ENCODE measurements around the gene DPY19L3.

DPY19L3 gene

DNA sequence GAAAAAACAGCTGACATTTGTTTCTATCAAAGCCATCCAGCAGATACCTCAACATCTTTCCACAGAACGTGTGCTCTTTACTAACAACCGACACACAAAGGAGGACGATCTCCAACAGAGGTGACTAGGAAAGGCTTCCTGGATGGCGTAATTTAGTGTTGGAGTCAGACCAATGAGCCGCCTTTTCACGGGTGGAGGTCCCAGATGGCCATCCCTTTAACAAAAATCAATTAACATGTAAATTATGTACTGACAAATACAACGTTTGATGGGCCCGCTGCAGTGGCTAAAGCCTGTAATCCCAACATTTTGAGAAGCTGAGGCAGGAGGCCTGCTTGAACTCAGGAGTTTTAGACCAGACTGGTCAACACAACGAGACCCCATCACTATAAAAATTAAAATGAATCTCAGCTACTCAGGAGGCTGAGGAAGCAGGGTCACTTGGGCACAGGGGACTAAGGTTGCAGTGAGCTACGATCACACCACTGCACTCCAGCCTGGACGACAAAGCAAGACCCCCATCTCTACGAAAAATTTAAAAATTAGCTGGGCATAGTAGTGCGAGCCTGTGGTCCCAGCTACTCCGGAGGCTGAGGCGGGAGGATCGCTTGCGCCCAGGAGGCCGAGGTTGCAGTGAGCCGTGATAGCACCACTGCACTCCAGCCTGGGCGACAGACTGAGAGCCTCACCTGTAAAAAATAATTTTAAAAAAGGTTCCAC, 1.2 kb upstream of the DPY19L3 start:
- Histone ChIP-seq H3K9ac (ENCODE audit: insufficient read length) (peak overlapping the region; percentile 96), H3K36me3 (ENCODE audit: insufficient read depth, low read length) (peaks cover 20% of the 10 kb centered on the region), H3K9me3 (ENCODE audit: low read depth, low read length) (no peaks in the 10 kb centered on the region), H3K27ac (peak overlapping the region; percentile 79), H3K4me3 (peak overlapping the region; percentile 94)
- TF ChIP-seq FOXP2 (optimal IDR thresholded peaks at IDR 0.05; ENCODE audit: control extremely low read depth, extremely low read length, insufficient read depth) (no peak), POLR2AphosphoS5 (IDR thresholded peaks at IDR 0.05; ENCODE audit: borderline replicate concordance, low read depth, low read length) (0 out of 2 replicates have a peak, but pooled peaks have one; percentile 36)
- no peak for DNase-seq (ENCODE audit: low read depth, low spot score)

DNA sequence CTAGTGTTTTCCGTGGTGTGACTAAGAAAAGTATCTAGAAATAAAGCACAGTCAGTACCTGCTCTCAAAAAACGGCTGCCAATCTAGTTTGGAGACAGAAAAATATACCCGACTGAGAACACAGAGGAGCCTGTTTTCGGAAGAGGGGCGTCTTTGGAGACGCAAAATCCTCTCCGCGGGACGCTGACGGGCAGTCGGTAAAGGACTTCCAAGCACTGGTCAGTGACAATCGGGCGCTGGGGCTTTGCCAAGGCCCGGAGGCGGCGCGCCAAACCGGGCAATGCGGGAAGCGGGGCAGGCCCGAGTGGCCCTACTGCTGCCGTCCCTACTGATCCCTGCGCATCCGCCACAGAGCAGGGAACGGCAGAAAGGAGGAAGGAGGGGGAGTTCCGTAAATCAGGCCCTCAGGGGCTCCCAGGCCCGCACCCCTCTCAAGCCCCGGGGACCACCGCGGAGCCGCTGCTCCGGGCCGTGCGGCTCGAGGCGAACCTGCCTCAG, 588 bp upstream of the DPY19L3 start:
- peak overlapping the region; percentile 96 for H3K9ac ChIP-seq (ENCODE audit: insufficient read length)
- H3K4me3 ChIP-seq, result peak overlapping the region; percentile 94
- DNase-seq (ENCODE audit: low read depth, low spot score), result no peak
- H3K27ac ChIP-seq, result peak overlapping the region; percentile 79
- TF ChIP-seq FOXP2 (optimal IDR thresholded peaks at IDR 0.05; ENCODE audit: control extremely low read depth, extremely low read length, insufficient read depth) (no peak), EZH2 (IDR thresholded peaks at IDR 0.05) (no peak), POLR2AphosphoS5 (IDR thresholded peaks at IDR 0.05; ENCODE audit: borderline replicate concordance, low read depth, low read length) (no peak)
- peaks cover 26% of the 10 kb centered on the region for H3K36me3 ChIP-seq (ENCODE audit: insufficient read depth, low read length)
- no peaks in the 10 kb centered on the region for H3K9me3 ChIP-seq (ENCODE audit: low read depth, low read length)

DNA sequence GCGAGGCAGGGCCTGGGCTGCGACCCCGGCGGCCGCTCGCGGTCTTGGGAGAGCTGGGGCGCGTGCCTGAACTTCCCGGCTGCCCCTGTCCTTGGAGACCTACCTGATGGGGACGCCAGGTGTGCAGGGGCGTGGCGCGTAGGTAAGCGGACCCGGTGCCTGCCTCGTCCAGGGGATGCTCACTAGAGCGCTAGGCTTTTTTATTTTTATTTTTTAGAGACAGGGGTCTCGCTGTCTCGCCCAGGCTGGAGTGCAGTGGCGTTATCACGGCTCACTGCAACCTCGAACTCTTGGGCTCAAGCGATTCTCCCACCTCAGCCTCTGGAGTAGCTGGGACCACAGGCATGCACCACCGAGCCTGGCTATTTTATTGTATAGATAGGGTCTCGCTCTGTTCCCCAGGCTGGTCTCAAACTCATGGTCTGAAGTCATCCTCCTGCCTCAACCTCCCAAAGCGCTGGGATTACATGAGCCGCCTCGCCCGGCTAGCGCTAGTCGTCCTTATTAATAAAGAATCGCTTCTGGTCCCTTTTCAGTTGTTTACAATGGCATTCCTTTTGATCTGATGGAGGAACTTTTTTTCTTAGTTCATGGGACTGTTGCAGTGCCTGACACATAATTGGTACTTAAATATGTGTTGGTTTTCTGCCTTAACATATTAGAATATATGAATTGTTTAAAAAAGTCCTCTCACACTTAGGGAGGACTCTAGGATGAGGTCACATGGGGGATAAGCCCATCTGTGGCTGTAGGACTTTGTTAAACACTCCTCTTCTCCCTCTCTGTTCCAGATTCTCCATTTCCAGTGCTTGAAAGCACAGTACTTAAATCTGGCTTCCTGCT, 812 bp downstream of the DPY19L3 start:
- TF ChIP-seq EZH2 (IDR thresholded peaks at IDR 0.05), result no peak
- TF ChIP-seq FOXP2 (optimal IDR thresholded peaks at IDR 0.05; ENCODE audit: control extremely low read depth, extremely low read length, insufficient read depth), result no peak
- no peak for TF ChIP-seq POLR2AphosphoS5 (IDR thresholded peaks at IDR 0.05; ENCODE audit: borderline replicate concordance, low read depth, low read length)
- no peak for DNase-seq (ENCODE audit: low read depth, low spot score)
- Histone ChIP-seq H3K4me3 (peak overlapping the region; percentile 94), H3K9ac (ENCODE audit: insufficient read length) (peak overlapping the region; percentile 70), H3K36me3 (ENCODE audit: insufficient read depth, low read length) (peaks cover 39% of the 10 kb centered on the region), H3K27ac (peak overlapping the region; percentile 55; the same call in 1 of the 2 replicates), H3K9me3 (ENCODE audit: low read depth, low read length) (no peaks in the 10 kb centered on the region)

DNA sequence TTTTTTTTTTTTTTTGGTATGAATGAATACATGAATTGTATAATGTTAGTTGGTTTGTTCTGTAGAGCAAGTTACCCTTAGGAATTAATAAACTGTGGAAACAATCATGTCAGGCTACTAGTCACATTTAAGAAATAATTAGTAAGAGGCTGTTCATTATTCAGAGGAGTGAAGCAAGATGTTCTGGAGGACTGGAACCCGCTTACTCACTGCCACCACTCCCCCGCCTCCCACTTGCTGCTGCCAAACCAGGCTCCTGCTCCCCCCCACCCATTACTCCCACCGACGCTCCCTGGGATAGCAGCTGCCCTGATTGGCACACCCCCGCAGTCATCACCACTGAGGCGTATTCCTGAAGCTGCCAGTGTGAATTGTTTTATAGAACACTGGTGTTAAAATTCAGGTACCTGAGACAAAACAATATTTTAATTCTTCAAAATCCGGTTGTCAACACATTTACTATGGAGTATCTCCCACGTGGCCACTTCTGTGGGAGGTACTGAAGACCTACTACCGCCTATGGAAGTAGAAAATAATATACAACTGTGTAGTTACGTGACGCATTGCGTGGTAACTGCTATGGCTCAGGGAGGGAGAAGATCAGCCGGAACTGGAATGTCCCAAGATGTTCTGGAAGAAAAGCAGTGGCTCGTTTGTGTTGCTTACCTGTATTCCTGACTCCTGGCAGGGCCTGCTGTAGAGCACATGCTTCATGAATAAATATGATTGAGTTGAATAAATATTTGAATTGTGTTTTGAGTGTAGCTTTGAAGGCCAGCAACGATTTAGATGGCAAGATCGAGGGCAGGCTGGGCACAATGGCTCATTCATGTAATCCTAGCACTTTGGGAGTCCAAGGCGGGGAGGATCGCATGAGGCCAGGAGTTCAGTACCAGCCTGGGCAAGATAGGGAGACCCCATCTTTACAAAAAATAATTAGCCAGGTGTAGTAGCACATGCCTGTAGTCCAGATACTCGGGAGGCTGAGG, 1.7 kb downstream of the DPY19L3 start:
- Histone ChIP-seq H3K4me3 (peak overlapping the region; percentile 94), H3K9me3 (ENCODE audit: low read depth, low read length) (no peaks in the 10 kb centered on the region), H3K27ac (peak overlapping the region; percentile 19; the same call in 1 of the 2 replicates), H3K9ac (ENCODE audit: insufficient read length) (peak overlapping the region; percentile 70), H3K36me3 (ENCODE audit: insufficient read depth, low read length) (peaks cover 46% of the 10 kb centered on the region)
- DNase-seq (ENCODE audit: low read depth, low spot score), result no peak
- TF ChIP-seq FOXP2 (optimal IDR thresholded peaks at IDR 0.05; ENCODE audit: control extremely low read depth, extremely low read length, insufficient read depth) (no peak), EZH2 (IDR thresholded peaks at IDR 0.05) (no peak), POLR2AphosphoS5 (IDR thresholded peaks at IDR 0.05; ENCODE audit: borderline replicate concordance, low read depth, low read length) (no peak)

DNA sequence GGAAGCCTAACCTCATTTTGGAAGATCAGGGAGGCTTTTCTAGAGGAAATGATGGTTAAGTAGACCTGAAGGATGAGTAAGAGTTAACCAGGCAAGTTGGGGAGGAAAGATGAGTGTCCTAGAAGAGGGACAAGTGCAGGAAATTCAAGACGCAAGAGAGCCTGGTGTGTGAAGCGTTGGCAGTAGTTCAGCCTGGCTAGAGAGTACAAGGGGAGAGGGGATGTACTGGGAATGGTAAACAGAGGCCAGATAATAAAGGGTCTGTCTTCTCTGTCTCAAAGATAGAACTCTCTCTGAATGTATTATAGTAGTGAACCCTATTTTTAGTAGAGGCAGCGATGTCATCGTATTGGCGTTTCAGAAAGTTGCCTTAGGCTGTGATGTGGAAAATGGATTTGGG, 9.7 kb downstream of the DPY19L3 start:
- TF ChIP-seq EZH2 (IDR thresholded peaks at IDR 0.05) (no peak), POLR2AphosphoS5 (IDR thresholded peaks at IDR 0.05; ENCODE audit: borderline replicate concordance, low read depth, low read length) (no peak), FOXP2 (optimal IDR thresholded peaks at IDR 0.05; ENCODE audit: control extremely low read depth, extremely low read length, insufficient read depth) (no peak)
- H3K36me3 ChIP-seq (ENCODE audit: insufficient read depth, low read length), result peaks cover 78% of the 10 kb centered on the region
- DNase-seq (ENCODE audit: low read depth, low spot score), result no peak

DNA sequence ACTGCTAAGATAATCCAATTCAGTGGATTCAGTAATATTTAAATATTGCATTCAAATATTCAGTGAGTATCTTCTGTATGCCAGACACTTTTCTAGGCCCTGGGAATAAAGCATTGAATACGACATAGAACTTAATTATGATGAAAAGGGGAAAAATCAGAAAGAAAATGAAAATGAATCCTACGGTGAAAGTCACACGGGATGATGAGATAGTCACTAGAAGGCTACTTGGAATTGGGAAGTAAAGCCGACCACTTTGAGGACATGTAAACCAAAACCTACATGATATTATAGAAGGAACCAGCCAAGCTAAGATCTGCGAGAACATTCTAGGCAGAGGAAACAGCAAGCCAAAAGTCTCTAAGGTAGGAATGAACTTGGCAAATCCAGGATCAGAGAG, 10.1 kb downstream of the DPY19L3 start:
- Histone ChIP-seq H3K9ac (ENCODE audit: insufficient read length) (no peak overlapping the region), H3K36me3 (ENCODE audit: insufficient read depth, low read length) (peaks cover 78% of the 10 kb centered on the region), H3K27ac (no peak overlapping the region), H3K4me3 (no peak overlapping the region), H3K9me3 (ENCODE audit: low read depth, low read length) (no peaks in the 10 kb centered on the region)
- TF ChIP-seq EZH2 (IDR thresholded peaks at IDR 0.05), result no peak
- no peak for TF ChIP-seq POLR2AphosphoS5 (IDR thresholded peaks at IDR 0.05; ENCODE audit: borderline replicate concordance, low read depth, low read length)
- TF ChIP-seq FOXP2 (optimal IDR thresholded peaks at IDR 0.05; ENCODE audit: control extremely low read depth, extremely low read length, insufficient read depth), result no peak
- no peak for DNase-seq (ENCODE audit: low read depth, low spot score)

More for the DNA sequence above, 9.7 kb downstream of the DPY19L3 start:
- Histone ChIP-seq H3K9me3 (ENCODE audit: low read depth, low read length) (no peaks in the 10 kb centered on the region), H3K9ac (ENCODE audit: insufficient read length) (no peak overlapping the region), H3K4me3 (no peak overlapping the region), H3K27ac (no peak overlapping the region)

DNA sequence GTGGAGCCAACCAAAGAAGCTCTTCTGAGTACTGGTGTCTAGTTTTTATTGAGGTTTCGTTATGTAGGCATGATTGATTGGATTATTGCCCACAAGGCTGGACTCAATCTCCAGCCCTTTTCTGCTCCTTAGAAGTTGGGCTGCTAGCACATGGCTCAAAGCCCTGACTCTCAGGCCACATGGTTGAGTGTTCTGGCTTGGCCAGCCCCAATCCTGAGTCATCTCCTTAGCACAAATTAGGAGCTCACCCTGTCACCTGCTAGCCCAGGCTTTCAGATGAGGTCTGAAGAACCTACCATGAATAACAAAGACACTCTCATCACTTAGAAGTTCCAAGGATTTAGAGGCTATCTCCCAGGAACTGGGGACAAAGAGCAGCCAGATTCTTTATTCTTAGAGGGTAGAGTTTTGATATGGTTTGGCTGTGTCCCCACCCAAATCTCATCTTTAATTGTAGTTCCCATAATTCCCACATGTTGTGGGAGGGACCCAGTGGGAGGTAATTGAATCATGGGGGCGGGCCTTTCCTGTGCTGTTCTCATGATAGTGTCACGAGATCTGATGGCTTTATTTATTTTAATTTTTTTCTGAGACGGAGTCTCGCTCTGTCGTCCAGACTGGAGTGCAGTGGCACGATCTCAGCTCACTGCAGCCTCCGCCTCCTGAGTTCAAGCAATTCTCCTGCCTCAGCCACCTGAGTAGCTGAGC, 11.3 kb downstream of the DPY19L3 start:
- DNase-seq (ENCODE audit: low read depth, low spot score), result no peak

More for the DNA sequence above, 11.3 kb downstream of the DPY19L3 start:
- no peak overlapping the region for H3K9ac ChIP-seq (ENCODE audit: insufficient read length)
- TF ChIP-seq FOXP2 (optimal IDR thresholded peaks at IDR 0.05; ENCODE audit: control extremely low read depth, extremely low read length, insufficient read depth) (no peak), EZH2 (IDR thresholded peaks at IDR 0.05) (no peak), POLR2AphosphoS5 (IDR thresholded peaks at IDR 0.05; ENCODE audit: borderline replicate concordance, low read depth, low read length) (no peak)
- peaks cover 76% of the 10 kb centered on the region for H3K36me3 ChIP-seq (ENCODE audit: insufficient read depth, low read length)
- no peak overlapping the region for H3K4me3 ChIP-seq
- H3K9me3 ChIP-seq (ENCODE audit: low read depth, low read length), result no peaks in the 10 kb centered on the region
- no peak overlapping the region for H3K27ac ChIP-seq

Measured in SK-N-MC (cell line).